K562 (cell line): ENCODE data around the gene GIPR. TPM values are rescaled to one million over a fixed set of nuclear protein-coding genes. Genes with fewer than 3 reads are reported as not detected.

Experiments used
- ATAC-seq: fragments of 200-7000 bp; cut with Tn5 transposase; 3 replicates; pipeline ENCODE4 v1.9.1; 2020; ENCODE audit warnings: moderate library complexity
- BruUV-seq: library from RNA; stranded (reverse); fragments of 400-500 nt; replicated peaks from 2 replicates; lab custom pipeline; 2021; lab: Mats Ljungman, UMichigan
- CTCF ChIA-PET: fragments of 300-600 bp; formaldehyde crosslinking; extraction: SDS; loops from one replicate; lab custom pipeline; 2021; ENCODE audit warnings: low intra/inter-chr PET ratio; lab: Yijun Ruan, JAX
- POLR2A ChIA-PET: fragments of 300-600, 350-650 bp; sonication (Branson Sonifier 250); formaldehyde crosslinking; extraction: SDS; loops from one replicate; lab custom pipeline; 2021; ENCODE audit warnings: antibody characterized with exemption, inconsistent platforms; lab: Yijun Ruan, JAX
- DNase-seq, 4 experiments: peaks; one replicate each; pipeline versions ENCODE4 v3.0.0 to v3.0.0-alpha.2; 2011 to 2018; ENCODE audit warnings: low spot score in 3 of 4, mixed read lengths in 3 of 4; ENCODE audit errors: extremely low read depth in 1 of 4
- FAIRE-seq: peaks from 2 replicates; lab custom pipeline; 2011; peaks lifted over from hg19 to GRCh38; lab: Jason Lieb, UNC
- H2AFZ ChIP-seq: 2 replicates; pipeline ENCODE4 v1.6.0; 2011; ENCODE audit warnings: low read depth, low read length, control low read depth, inconsistent platforms
- H3K27ac ChIP-seq: fragments of 200-600 bp; 3 replicates; pipeline ENCODE4 v1.8.0; 2011; ENCODE audit warnings: low read depth, mild to moderate bottlenecking, control low read depth, inconsistent platforms, low read length, moderate library complexity, mixed read lengths; ENCODE audit errors: extremely low read depth
- H3K27me3 ChIP-seq, 2 experiments: fragments of 300-600 bp in 1 of 2; 2 replicates in 1 of 2; 3 replicates in 1 of 2; pipeline versions ENCODE4 v1.6.0 to v1.8.0; 2011; ENCODE audit warnings: inconsistent platforms in 2 of 2, low read length in 2 of 2, mild to moderate bottlenecking in 1 of 2, mixed read lengths in 1 of 2, moderate library complexity in 1 of 2; ENCODE audit not compliant: control insufficient read depth in 2 of 2, insufficient read depth in 2 of 2
- H3K36me3 ChIP-seq: fragments of 300-600 bp; 3 replicates; pipeline ENCODE4 v1.8.0; 2011; ENCODE audit warnings: mild to moderate bottlenecking, low read length, inconsistent platforms; ENCODE audit not compliant: control insufficient read depth, insufficient read depth
- H3K4me1 ChIP-seq, 2 experiments: fragments of 200-600 bp in 1 of 2; replicated peaks in 1 of 2; 2 replicates in 1 of 2; 3 replicates in 1 of 2; pipeline versions ENCODE4 v1.5.1 to v1.8.0; 2011; ENCODE audit warnings: inconsistent platforms in 2 of 2, low read length in 2 of 2, mild to moderate bottlenecking in 1 of 2, mixed read lengths in 1 of 2, moderate library complexity in 1 of 2; ENCODE audit not compliant: control insufficient read depth in 2 of 2, insufficient read depth in 2 of 2
- H3K4me2 ChIP-seq: 2 replicates; pipeline ENCODE4 v1.6.1; 2011; ENCODE audit warnings: low read length, control low read depth, inconsistent platforms, mixed read lengths; ENCODE audit not compliant: insufficient read depth
- H3K4me3 ChIP-seq: fragments of 200-600 bp; sonication (generic), shearing (Covaris generic); 2 replicates; pipeline ENCODE4 v1.5.1; 2016; ENCODE audit warnings: control low read depth, inconsistent platforms
- H3K79me2 ChIP-seq: fragments of 200-600 bp; 3 replicates; pipeline ENCODE4 v1.8.0; 2011; ENCODE audit warnings: low read length, inconsistent platforms; ENCODE audit not compliant: control insufficient read depth, insufficient read depth
- H3K9ac ChIP-seq, 2 experiments: 2 replicates each; pipeline versions ENCODE4 v1.6.0 to v1.6.1; 2011; ENCODE audit warnings: low read depth in 2 of 2, low read length in 2 of 2, control low read depth in 1 of 2, inconsistent platforms in 1 of 2, mild to moderate bottlenecking in 1 of 2, mixed read lengths in 1 of 2; ENCODE audit not compliant: insufficient read depth in 1 of 2
- H3K9me1 ChIP-seq: one replicate; pipeline ENCODE4 v1.6.0; 2011; ENCODE audit warnings: inconsistent platforms, mild to moderate bottlenecking, low read length, moderate library complexity; ENCODE audit not compliant: control insufficient read depth, insufficient read depth
- H3K9me3 ChIP-seq: replicated peaks from 2 replicates; pipeline ENCODE4 v1.5.1; 2011; ENCODE audit warnings: low read depth, low read length, inconsistent platforms; ENCODE audit not compliant: control insufficient read depth, insufficient read depth
- H4K20me1 ChIP-seq: replicated peaks from 2 replicates; pipeline ENCODE4 v1.6.1; 2011; ENCODE audit warnings: low read length, inconsistent platforms, mixed read lengths; ENCODE audit not compliant: control insufficient read depth, insufficient read depth
- MLX ChIP-seq, 2 experiments: fragments of 450-650 bp in 1 of 2; sonication (generic) in 1 of 2; formaldehyde crosslinking; conservative IDR thresholded peaks; 2 replicates each; pipeline versions ENCODE4 v1.4.0 to v1.8.1; 2020 to 2022; ENCODE audit warnings: mild to moderate bottlenecking in 1 of 2, missing genetic modification reagents in 1 of 2
- RBFOX2 ChIP-seq: fragments of 200-400 bp; formaldehyde crosslinking; IDR thresholded peaks from 2 replicates; pipeline ENCODE4 v1.6.1; 2017; ENCODE audit warnings: low read depth, mild to moderate bottlenecking, low read length, moderate library complexity
- ZFX ChIP-seq: sonication (generic); formaldehyde crosslinking; IDR thresholded peaks from 2 replicates; pipeline ENCODE4 v1.8.0; 2022; ENCODE audit warnings: mild to moderate bottlenecking, missing genetic modification reagents, moderate library complexity
- WGBS: fragments of 100-300 bp; shearing (Covaris generic); methylation state at CpG from one replicate; pipeline ENCODE4 v1.1.6; 2016; ENCODE audit warnings: low coverage, mixed read lengths; ENCODE audit not compliant: insufficient coverage; ENCODE audit errors: missing lambda C conversion rate; 5-methylcytosine and 5-hydroxymethylcytosine counted together
- in situ Hi-C: fragments of 300-500 bp; cut with MboI; formaldehyde crosslinking; loops from 4 replicates; pipeline ENCODE4 v1.15.0; 2018; ENCODE audit warnings: inconsistent platforms, mixed read lengths
- intact Hi-C: fragments of 100-400 bp; cut with micrococcal nuclease; formaldehyde crosslinking; loops from 2 replicates; pipeline ENCODE4 v1.14.2; 2022
- polyA plus RNA-seq, 8 experiments: library from polyadenylated mRNA; depleted of rRNA in 4 of 8; stranded (reverse) in 5 of 8; unstranded in 3 of 8; fragments of >200 nt; fragmentation: Nextera tagmentation in 2 of 8; fragmentation: Illumina TruSeq in 1 of 8; extraction: Ambion mirVana in 2 of 8; extraction: Trizol in 1 of 8; gene quantifications; 2 replicates each; pipeline versions ENCODE4 v1.2.1 to v1.2.3, GENCODE V29; 2011 to 2014; ENCODE audit warnings: inconsistent platforms in 1 of 8, missing spikeins in 1 of 8
- total RNA-seq, 7 experiments: library from RNA; depleted of rRNA in 6 of 7; stranded (reverse); fragments of >200 nt in 6 of 7; fragmentation: Illumina TruSeq in 2 of 7; extraction: Trizol in 2 of 7; gene quantifications; 2 replicates each; pipeline versions ENCODE4 v1.2.1 to v1.2.3, GENCODE V29; 2011 to 2021; ENCODE audit warnings: low replicate concordance in 1 of 7

Gene GIPR
- total and polyA plus RNA-seq, 9 of the 15 experiments (the other 6 are each of a cell fraction or from before 2014, with no cell fraction given), result 2.2 to 26.8 (median 12.7) TPM

GRCh38 chr19:45710356-45711130 lies 42.5 kb downstream of the GIPR start:
- Histone ChIP-seq H3K4me3 (no peak overlapping the region), H3K9me1 (no peaks in the 10 kb centered on the region), H3K9me3 (no peaks in the 10 kb centered on the region), H3K4me2 (no peak overlapping the region), H3K4me1 (peaks cover 5 to 22% of the 10 kb centered on the region in 2 experiments; a peak in 3 of 5 replicates), H4K20me1 (no peaks in the 10 kb centered on the region), H3K27ac (no peak overlapping the region), H3K9ac (no peak overlapping the region), H3K79me2 (peaks cover 28% of the 10 kb centered on the region), H3K27me3 (no peaks in the 10 kb centered on the region), H3K36me3 (peaks cover 41% of the 10 kb centered on the region; the same call in 2 of the 3 replicates), H2AFZ (no peak overlapping the region)
- ChIA-PET CTCF (no interaction called here), POLR2A (interaction anchor here (0.6 to 3.9 kb wide), 5 partner anchors 12 to 709 kb away, joined by 3 to 20 read pairs (median 3); partner anchors contain the start of genes FBXO46, QPCTL and SNRPD2)
- TF ChIP-seq RBFOX2 (peak; percentile 6; the same call in 1 of the 2 replicates), MLX (CRISPR knock-in tag; conservative IDR thresholded peaks at IDR 0.05) (no peak), ZFX (CRISPR knock-in tag) (no peak)
- intact Hi-C loops, result no loop called here
- ATAC-seq, result no peak
- in situ Hi-C loops, result no loop called here
- no TSS peak for BruUV-seq
- DNase-seq, result no peak
- no peak for FAIRE-seq
- WGBS, result 71% methylated on average over 9 of the region's 10 CpGs
